SU-DHL-6 (cell line): Measurements from ENCODE around the gene MGME1.

Source experiments
- H2AFZ ChIP-seq: fragments of 200-600 bp; sonication (generic); 2 replicates; pipeline ENCODE4 v1.6.1; 2014; ENCODE audit warnings: low read depth, mild to moderate bottlenecking, moderate library complexity, mixed read lengths, antibody characterized with exemption, low read length; ENCODE audit not compliant: severe bottlenecking
- H3F3A ChIP-seq: fragments of 200-600 bp; shearing (Covaris generic); 2 replicates; pipeline ENCODE4 v1.6.0; 2016; ENCODE audit warnings: antibody characterized with exemption, mild to moderate bottlenecking; ENCODE audit not compliant: insufficient read depth
- H3K27ac ChIP-seq: fragments of 200-600 bp; sonication (generic); 2 replicates; pipeline ENCODE4 v1.5.1; 2016; ENCODE audit warnings: low read depth, mild to moderate bottlenecking, low read length, moderate library complexity, mixed read lengths
- H3K27me3 ChIP-seq: fragments of 200-600 bp; sonication (generic), shearing (Covaris generic); 2 replicates; pipeline ENCODE4 v1.6.0; 2014; ENCODE audit warnings: mild to moderate bottlenecking, low read length
- H3K36me3 ChIP-seq: fragments of 200-600 bp; sonication (generic); 2 replicates; pipeline ENCODE4 v1.6.1; 2014; ENCODE audit warnings: mild to moderate bottlenecking, low read length, mixed read lengths
- H3K4me2 ChIP-seq: fragments of 300-600, 200-600 bp; shearing (Covaris generic), sonication (generic); 2 replicates; pipeline ENCODE4 v1.6.0; 2014; ENCODE audit warnings: low read length, low read depth, mild to moderate bottlenecking; ENCODE audit not compliant: poor library complexity, severe bottlenecking
- H3K4me3 ChIP-seq: fragments of 200-600 bp; sonication (generic); 2 replicates; pipeline ENCODE4 v1.5.1; 2014; ENCODE audit warnings: antibody characterized with exemption, low read length, mild to moderate bottlenecking, mixed read lengths; ENCODE audit not compliant: insufficient read depth, poor library complexity, severe bottlenecking
- H3K79me2 ChIP-seq: fragments of 200-600 bp; sonication (generic); 2 replicates; pipeline ENCODE4 v1.6.1; 2014; ENCODE audit warnings: mild to moderate bottlenecking, low read length, moderate library complexity; ENCODE audit not compliant: insufficient read depth
- H3K9ac ChIP-seq: fragments of 200-600 bp; sonication (generic); 2 replicates; pipeline ENCODE4 v1.7.0; 2014; ENCODE audit warnings: mild to moderate bottlenecking, low read length
- H3K9me2 ChIP-seq: fragments of 200-600 bp; sonication (generic); replicated peaks from 2 replicates; pipeline ENCODE4 v1.6.1; 2014; ENCODE audit warnings: low read length; ENCODE audit not compliant: insufficient read depth
- H3K9me3 ChIP-seq: fragments of 200-600 bp; sonication (generic); 2 replicates; pipeline ENCODE4 v1.6.1; 2014; ENCODE audit warnings: low read length, mixed read lengths; ENCODE audit not compliant: insufficient read depth
- H4K20me1 ChIP-seq: fragments of 200-600 bp; sonication (generic); 2 replicates; pipeline ENCODE4 v1.6.1; 2014; ENCODE audit warnings: low read depth, mild to moderate bottlenecking, antibody characterized with exemption, low read length, moderate library complexity, mixed read lengths
- EZH2phosphoT487 ChIP-seq: fragments of 200-600 bp; sonication (generic), shearing (Covaris generic); conservative IDR thresholded peaks from 2 replicates; pipeline ENCODE4 v1.6.1; 2018; ENCODE audit warnings: mild to moderate bottlenecking, antibody characterized with exemption, low read length, moderate library complexity, mixed read lengths
- TF ChIP-seq, protein P1 (sequence below): fragments of 200-600 bp; sonication (generic); IDR thresholded peaks from one replicate; pipeline ENCODE4 v1.5.1; 2017; ENCODE audit warnings: antibody characterized with exemption, mild to moderate bottlenecking, low read length, moderate library complexity; ENCODE audit not compliant: insufficient read depth, poor library complexity, severe bottlenecking

Gene MGME1

DNA sequence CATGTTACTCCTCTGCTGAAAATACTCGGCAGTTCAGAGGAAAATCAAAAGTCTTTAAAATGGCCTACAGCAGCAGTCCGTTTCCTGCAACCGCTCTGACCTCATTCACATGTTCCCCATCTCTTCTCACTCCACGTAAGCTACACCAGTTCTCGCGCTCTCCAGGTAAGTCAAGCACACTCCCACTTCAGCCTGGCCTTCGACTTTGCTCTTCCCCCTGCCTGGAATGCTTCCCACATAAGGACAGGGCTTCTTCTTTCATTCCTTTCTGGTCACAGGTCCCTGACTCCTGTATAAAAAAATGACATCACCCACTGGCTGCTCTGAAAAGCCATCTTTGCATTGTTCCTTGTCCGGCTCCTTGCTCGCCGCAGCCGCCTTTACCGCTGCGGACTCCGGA is 42.7 kb downstream of the MGME1 start:
- H3K36me3 ChIP-seq, result no peaks in the 10 kb centered on the region
- no peaks in the 10 kb centered on the region for H3F3A ChIP-seq
- H3K79me2 ChIP-seq, result no peaks in the 10 kb centered on the region
- H3K9ac ChIP-seq, result no peak overlapping the region
- H3K27me3 ChIP-seq, result no peaks in the 10 kb centered on the region
- TF ChIP-seq, protein P1, sequence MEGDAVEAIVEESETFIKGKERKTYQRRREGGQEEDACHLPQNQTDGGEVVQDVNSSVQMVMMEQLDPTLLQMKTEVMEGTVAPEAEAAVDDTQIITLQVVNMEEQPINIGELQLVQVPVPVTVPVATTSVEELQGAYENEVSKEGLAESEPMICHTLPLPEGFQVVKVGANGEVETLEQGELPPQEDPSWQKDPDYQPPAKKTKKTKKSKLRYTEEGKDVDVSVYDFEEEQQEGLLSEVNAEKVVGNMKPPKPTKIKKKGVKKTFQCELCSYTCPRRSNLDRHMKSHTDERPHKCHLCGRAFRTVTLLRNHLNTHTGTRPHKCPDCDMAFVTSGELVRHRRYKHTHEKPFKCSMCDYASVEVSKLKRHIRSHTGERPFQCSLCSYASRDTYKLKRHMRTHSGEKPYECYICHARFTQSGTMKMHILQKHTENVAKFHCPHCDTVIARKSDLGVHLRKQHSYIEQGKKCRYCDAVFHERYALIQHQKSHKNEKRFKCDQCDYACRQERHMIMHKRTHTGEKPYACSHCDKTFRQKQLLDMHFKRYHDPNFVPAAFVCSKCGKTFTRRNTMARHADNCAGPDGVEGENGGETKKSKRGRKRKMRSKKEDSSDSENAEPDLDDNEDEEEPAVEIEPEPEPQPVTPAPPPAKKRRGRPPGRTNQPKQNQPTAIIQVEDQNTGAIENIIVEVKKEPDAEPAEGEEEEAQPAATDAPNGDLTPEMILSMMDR, result no peak
- no peak for TF ChIP-seq EZH2phosphoT487
- no peaks in the 10 kb centered on the region for H4K20me1 ChIP-seq
- no peak overlapping the region for H2AFZ ChIP-seq
- no peak overlapping the region for H3K4me3 ChIP-seq
- H3K9me3 ChIP-seq, result no peaks in the 10 kb centered on the region
- no peaks in the 10 kb centered on the region for H3K9me2 ChIP-seq
- no peak overlapping the region for H3K27ac ChIP-seq
- no peak overlapping the region for H3K4me2 ChIP-seq

DNA sequence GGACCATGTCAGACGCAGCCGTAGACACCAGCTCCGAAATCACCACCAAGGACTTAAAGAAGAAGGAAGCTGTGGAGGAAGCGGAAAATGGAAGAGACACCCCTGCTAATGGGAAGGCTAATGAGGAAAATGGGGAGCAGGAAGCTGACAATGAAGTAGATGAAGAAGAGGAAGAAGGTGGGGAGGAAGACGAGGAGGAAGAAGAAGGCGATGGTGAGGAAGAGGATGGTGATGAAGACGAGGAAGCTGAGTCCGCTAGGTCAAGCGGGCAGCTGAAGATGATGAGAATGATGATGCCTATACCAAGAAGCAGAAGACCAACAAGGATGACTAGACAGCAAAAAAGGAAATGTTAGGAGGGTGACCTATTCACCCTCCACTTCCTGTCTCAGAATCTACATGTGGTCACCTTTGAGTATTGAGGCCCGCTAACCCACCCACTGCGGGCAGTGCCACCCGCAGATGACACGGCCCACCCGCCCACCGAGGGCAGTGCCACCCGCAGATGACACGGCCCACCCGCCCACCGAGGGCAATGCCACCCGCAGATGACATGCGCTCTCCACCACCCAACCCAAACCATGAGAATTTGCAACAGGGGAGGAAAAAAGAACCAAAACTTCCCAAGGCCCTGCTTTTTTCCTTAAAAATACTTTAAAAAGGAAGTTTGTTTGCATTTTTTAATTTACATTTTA is 43.3 kb downstream of the MGME1 start:
- Histone ChIP-seq H3K9ac (no peak overlapping the region), H3K9me2 (no peaks in the 10 kb centered on the region), H3K4me3 (no peak overlapping the region), H3K79me2 (no peaks in the 10 kb centered on the region), H3K9me3 (no peaks in the 10 kb centered on the region), H3K4me2 (no peak overlapping the region), H3K36me3 (no peaks in the 10 kb centered on the region), H3F3A (no peaks in the 10 kb centered on the region), H3K27ac (no peak overlapping the region), H3K27me3 (no peaks in the 10 kb centered on the region), H2AFZ (no peak overlapping the region), H4K20me1 (no peaks in the 10 kb centered on the region)
- TF ChIP-seq, protein P1, result no peak
- no peak for TF ChIP-seq EZH2phosphoT487

- H3K36me3 ChIP-seq, result no peaks in the 10 kb centered on the region
- H3K9me2 ChIP-seq, result no peaks in the 10 kb centered on the region
- no peak overlapping the region for H3K4me2 ChIP-seq
- H4K20me1 ChIP-seq, result no peaks in the 10 kb centered on the region
- TF ChIP-seq, protein P1, result no peak
- TF ChIP-seq EZH2phosphoT487, result no peak
- no peaks in the 10 kb centered on the region for H3K9me3 ChIP-seq
- H2AFZ ChIP-seq, result no peak overlapping the region
- H3K4me3 ChIP-seq, result no peak overlapping the region
- H3K79me2 ChIP-seq, result no peaks in the 10 kb centered on the region
- no peak overlapping the region for H3K9ac ChIP-seq
- H3K27ac ChIP-seq, result no peak overlapping the region
- no peaks in the 10 kb centered on the region for H3K27me3 ChIP-seq
- no peaks in the 10 kb centered on the region for H3F3A ChIP-seq
These were observed 44.1 kb downstream of the MGME1 start for GRCh38 chr20:18012901-18013300.
